Activated naive CD4-positive, alpha-beta T cell treated with Interleukin-2 at 50 U/mL for 16 hours (primary cell): ENCODE measurements around the gene RNF39.

Experiments
- DNase-seq: peaks from one replicate; pipeline ENCODE4 v3.0.0-alpha.2; 2020

RNF39 gene

GRCh38 chr6:30093951-30094661 is 18.5 kb upstream of the RNF39 start:
- DNase-seq, result no peak

GRCh38 chr6:30092852-30093543 is 17.4 kb upstream of the RNF39 start:
- DNase-seq, result no peak

DNA sequence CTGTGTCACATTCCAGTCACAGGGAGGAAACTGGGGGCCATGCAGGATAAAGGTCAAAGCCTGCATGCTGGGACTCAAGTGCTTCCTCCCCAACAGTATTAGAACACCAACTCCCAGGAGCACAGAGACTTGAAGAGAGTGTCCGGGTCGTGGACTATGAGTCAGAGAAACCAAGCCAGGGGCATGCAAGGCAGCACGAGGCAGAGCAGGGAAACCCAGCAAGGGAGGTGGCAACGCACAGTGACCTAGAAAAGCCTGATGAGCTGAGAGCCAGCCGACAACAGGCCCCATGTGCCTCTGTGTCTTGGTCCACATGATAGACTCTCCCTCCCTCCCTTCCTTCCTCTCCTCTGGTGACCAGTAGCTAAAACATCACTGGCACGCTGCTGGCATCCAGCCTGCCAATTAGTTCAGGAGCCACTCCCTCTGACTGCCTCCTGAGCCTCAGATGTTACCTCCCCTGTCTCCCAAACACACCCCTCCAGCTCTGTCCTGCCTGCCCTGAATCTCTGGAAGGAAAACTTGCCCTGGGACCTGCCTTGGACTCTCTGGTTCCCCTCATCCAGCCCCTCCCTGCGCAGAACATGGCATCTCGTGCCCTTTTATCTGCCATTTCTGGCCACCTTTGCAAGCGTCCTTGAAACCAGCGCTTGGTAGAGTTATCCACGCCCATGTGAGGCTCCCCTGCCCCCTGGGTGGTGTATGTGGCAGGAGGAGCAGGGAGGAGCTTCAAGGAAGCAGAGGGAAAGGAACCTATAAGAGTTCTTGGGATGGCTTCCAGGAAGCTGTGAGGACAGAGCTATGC is 16.2 kb upstream of the RNF39 start:
- no peak for DNase-seq

- no peak for DNase-seq
Measured at GRCh38 chr6:30087876-30088275, 12.3 kb upstream of the RNF39 start.

DNA sequence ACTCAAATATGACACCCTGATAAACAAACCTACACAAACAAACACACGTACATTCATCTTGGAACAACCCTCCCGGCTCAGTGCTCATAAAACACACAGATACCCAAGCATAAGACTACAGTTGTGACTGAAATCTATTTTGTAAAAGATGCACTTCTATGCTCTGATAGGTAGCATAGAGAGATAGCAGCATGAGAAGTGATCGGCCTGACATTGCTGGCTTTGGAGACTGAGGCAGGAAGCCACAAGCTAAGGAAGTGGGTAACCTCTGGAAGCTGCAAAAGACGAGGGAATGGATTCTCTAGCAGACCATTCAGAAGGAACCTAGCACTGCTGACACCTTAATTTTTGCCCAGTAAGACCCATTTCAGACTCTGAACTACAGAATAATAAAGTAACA is 1.6 kb upstream of the RNF39 start:
- DNase-seq, result no peak

DNA sequence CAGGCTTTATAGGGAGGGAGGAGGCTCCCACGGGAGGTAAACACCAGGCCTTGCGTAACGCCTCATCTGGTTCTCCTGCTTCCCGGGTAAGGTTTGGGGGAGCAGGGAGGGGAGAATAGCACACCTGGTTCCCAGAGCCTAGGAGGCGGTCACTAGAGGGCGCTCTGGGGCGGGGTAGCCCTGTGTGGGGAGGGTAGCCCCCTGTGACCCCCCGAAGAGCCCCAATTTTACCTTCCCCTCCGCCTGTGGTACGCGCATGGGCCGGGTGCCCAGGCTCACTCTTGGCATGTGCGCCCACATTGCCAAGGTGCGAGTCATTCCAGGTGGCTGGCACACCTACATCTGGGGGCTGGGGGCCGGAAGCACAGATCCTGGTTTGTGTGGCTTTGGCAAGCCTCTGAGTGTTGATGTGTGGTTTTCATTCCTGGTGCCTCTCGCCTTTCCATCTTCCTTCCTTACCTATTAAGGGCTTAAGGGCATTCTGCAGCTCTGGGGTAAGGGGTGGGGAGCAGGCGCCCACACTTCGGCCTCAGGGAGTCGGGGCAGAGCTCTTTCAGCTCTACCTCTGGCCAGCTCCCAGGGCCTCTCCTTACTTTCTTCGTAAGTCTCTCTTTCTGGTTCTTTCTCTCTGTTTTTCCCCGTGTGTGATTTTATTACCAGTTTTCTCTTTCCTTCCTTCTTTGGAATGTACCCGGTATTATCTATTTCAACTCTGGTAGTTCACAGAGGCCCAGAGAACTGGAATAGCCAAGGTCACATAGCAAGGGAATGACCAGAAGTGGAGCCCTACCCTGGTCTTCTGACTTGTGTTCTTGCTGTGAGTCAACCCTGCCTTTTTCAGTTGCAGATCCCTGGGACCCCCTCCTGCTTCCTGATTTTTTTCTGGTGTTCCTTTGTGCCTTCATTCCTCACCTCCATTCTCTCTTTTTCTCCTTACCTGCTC is 492 bp upstream of the RNF39 start:
- no peak for DNase-seq

DNA sequence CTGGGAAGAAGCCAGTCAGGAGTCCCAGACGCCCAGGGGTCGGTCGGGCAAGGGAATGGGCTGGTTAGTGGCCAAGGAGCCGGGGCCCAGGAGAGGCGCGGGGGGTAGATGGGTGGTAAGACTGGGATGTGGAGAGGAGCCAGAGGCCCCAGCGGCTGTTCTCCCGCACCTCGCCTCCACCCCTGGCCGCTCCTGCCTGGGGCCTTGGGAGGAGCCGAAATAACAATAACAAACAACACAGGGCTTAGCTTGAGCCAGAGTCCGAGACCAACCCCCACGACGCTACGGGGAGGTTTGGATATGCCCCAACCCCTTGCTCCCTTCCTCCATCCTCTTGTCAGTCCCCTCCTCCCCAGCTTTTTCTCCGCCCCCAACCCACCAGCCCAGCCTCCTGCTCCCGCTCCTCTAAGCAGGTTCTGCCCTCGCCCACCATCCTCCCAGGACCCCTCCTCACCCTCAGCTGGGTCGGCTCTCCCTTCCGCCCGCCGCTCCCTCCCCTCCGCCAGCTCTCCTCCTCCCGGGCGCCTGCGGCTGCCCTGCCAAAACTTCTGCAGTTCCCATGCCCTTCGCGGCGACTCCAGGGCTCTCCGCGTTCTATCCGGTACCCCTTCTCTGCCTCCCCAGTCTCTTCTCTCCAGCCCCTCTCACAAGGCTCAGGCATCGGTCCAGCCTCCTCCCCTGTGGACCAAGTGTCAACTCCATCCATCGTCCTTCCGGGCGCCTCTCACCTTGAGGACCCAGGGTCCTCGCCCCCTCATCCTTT is 1.1 kb downstream of the RNF39 start:
- no peak for DNase-seq

DNA sequence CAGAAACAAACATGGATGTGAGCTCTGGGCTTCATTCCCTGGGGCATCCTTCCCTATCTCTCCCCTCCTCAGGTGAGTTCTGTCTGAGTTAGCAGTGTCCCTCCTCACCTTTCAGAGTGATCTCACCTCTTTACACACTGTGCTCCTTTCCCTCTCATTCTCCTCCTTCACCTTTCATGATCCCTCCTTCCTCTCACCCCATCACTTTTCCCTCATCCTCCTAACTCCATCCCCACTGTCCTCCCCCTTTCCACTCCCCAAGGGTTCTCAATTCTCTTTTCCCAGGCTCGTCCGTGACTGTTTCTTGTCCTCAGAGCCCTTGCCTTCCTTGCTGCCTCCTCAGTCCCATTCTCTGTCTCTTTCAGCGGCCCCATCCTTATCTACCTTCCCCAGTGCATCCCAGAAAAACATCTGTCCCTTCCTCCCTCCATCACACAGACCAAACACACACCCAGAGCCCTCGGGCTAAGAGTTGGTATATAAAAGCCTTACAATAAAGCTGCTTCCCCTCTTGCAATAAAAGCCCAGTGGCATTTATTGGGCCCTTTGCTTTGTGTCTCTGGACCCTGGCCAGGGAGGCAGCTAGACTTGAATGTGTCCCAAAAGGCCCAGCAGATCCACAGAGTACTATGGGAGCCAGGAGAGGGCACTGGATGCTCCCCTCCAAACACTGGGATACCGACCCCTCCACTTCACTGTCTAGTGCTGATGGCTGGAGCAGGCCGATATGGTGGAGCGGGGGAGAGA is 1.9 kb downstream of the RNF39 start:
- no peak for DNase-seq

DNA sequence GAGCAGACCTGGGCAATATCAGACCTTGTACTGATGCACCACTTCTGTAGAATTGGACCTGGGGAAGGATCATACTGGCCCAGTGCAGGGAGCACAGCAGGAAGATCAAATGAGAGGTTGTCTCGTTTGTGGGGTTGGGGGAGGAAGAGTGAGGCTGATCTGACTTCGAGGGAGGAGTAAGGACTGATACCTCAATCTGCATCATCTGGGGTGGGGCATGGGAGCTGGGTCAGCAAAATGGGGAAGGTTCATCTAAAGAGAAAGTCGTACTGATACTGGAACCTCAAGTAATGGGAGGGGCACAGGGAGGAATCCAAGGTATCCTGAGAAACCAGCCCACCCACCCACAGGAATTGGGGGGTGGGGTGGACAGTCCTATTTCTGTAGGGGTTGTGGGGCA is 3.7 kb downstream of the RNF39 start:
- no peak for DNase-seq

GRCh38 chr6:30071081-30071818 is 4.3 kb downstream of the RNF39 start:
- DNase-seq, result no peak

- DNase-seq, result no peak
Measured at GRCh38 chr6:30067460-30068139, 8.0 kb downstream of the RNF39 start.

DNA sequence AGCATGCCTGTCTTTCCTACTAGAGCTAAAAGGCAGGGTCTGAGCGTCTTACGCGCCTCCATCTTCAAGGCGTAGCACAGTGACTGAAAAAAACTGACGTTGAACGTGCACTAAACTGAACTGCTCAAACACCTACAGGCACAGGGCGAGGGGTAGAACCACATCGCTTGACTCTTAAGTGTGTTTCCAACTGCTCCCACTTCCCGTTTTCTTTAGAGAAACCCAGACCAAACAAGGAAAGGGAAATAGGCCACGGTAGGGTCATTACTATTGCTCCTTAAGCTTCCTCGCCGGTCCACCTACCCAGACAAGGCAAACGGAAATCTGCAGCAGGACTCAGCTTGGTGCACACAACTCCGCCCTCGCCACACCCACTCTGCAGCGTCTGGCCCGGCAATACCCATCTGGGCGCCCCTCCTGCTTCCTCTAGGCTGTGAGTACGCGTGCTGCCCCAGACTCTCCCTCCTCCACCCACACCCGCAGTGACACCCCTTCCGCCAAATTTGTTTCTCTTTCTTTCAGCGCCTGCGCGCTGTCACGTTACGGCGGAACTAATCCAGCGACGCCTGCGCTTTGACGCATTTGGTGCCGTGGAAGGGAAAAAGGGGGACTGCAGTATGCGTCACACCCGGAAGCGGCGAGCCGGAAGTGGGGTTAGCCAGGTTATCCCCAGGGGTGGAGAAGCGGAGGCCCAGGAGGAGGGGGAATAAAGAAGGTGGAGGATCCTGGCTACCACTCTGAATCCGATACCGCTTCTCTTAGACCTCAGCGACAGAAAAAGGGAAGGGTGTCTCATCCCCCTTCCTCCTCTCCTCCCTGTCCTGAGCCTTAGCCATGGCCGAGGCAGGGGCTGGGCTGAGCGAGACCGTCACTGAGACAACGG is 8.8 kb downstream of the RNF39 start, which contains the start of gene PPP1R11:
Gene PPP1R11, plus strand, starts transcription at position 622 of the 883 bp plus-strand sequence. Its CDS starts 213 bp downstream, at position 835.
- peak; percentile 99 for DNase-seq

GRCh38 chr6:30066082-30066481 is 9.5 kb downstream of the RNF39 start:
- DNase-seq, result no peak

DNA sequence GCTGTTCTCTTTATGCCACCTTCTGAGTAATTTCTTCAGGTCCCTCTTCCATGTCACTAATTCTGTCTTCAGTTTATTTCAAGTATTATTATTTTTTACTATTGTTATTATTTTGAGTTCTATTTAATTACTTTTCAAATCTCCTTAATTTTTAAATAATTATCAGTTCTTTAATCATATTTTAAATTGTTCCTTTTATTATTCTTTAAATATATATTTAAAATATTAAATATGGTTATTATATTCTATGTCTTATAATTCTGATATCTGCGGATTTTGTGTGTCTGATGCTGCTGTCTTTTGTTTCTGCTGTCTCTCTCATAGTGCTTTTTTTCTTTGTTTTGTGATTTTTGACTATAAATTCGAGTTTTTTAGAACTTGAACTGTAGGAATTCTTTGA is 12.3 kb downstream of the RNF39 start:
- DNase-seq, result no peak

GRCh38 chr6:30062471-30063178 is 12.9 kb downstream of the RNF39 start:
- no peak for DNase-seq

GRCh38 chr6:30061858-30062458 is 13.6 kb downstream of the RNF39 start:
- no peak for DNase-seq

GRCh38 chr6:30061092-30061857 is 14.3 kb downstream of the RNF39 start, which contains the start of gene POLR1H:
Gene POLR1H, plus strand, starts transcription at chr6:30061265. Its CDS starts 260 bp downstream, at chr6:30061525.
- peak; percentile 86 for DNase-seq
